Endothelial cell of umbilical vein (primary cell): ENCODE measurements around the gene TOB2. TPM values are rescaled to one million over a fixed set of nuclear protein-coding genes. Genes with fewer than 3 reads are reported as not detected.

Experiments
- BruUV-seq: library from RNA; stranded (reverse); fragments of 400-500 nt; replicated peaks from 2 replicates; lab custom pipeline; 2021; lab: Mats Ljungman, UMichigan
- CTCF ChIA-PET: fragments of 300-600, 350-600 bp; sonication (Branson Sonifier 250); formaldehyde crosslinking; loops from one replicate; lab custom pipeline; 2021; ENCODE audit warnings: antibody characterized with exemption, inconsistent platforms; lab: Charles Lee
- POLR2A ChIA-PET: fragments of 300-600, 350-600 bp; sonication (Branson Sonifier 250); formaldehyde crosslinking; loops from one replicate; lab custom pipeline; 2021; ENCODE audit warnings: antibody characterized with exemption, inconsistent platforms; lab: Charles Lee
- DNase-seq: peaks from one replicate; pipeline ENCODE4 v3.0.0-alpha.2; 2011; ENCODE audit warnings: low read depth, low spot score
- FAIRE-seq: peaks from 2 replicates; lab custom pipeline; 2011; peaks lifted over from hg19 to GRCh38; lab: Jason Lieb, UNC
- H2AFZ ChIP-seq: 2 replicates; pipeline ENCODE4 v1.6.0; 2012; ENCODE audit warnings: low read depth, low read length, control low read depth, inconsistent platforms
- H3K27ac ChIP-seq: 2 replicates; pipeline ENCODE4 v1.5.1; 2011; ENCODE audit warnings: low read depth, mild to moderate bottlenecking, control low read depth, low read length, moderate library complexity; ENCODE audit not compliant: insufficient read depth
- H3K27me3 ChIP-seq, 2 experiments: 2 replicates each; pipeline versions ENCODE4 v1.6.0 to v1.6.1; 2011; ENCODE audit warnings: low read length in 2 of 2, mixed read lengths in 1 of 2; ENCODE audit not compliant: control insufficient read depth in 2 of 2, insufficient read depth in 2 of 2
- H3K36me3 ChIP-seq, 2 experiments: 2 replicates in 1 of 2; 3 replicates in 1 of 2; pipeline ENCODE4 v1.5.1; 2011; ENCODE audit warnings: low read length in 2 of 2, mild to moderate bottlenecking in 1 of 2, moderate library complexity in 1 of 2; ENCODE audit not compliant: control insufficient read depth in 2 of 2, insufficient read depth in 2 of 2; ENCODE audit errors: extremely low read depth in 1 of 2
- H3K4me1 ChIP-seq: 3 replicates; pipeline ENCODE4 v1.5.1; 2011; ENCODE audit warnings: mild to moderate bottlenecking, low read length; ENCODE audit not compliant: control insufficient read depth, insufficient read depth; ENCODE audit errors: extremely low read depth
- H3K4me2 ChIP-seq: 2 replicates; pipeline ENCODE4 v1.6.1; 2011; ENCODE audit warnings: low read length, control low read depth, mixed read lengths; ENCODE audit not compliant: insufficient read depth
- H3K4me3 ChIP-seq, 3 experiments: fragments of 200-600 bp in 1 of 3; sonication (generic), shearing (Covaris generic) in 1 of 3; replicated peaks in 1 of 3; 2 replicates each; pipeline ENCODE4 v1.5.1; 2011 to 2016; ENCODE audit warnings: control low read depth in 3 of 3, low read length in 3 of 3, mild to moderate bottlenecking in 2 of 3, inconsistent platforms in 1 of 3, low read depth in 1 of 3, moderate library complexity in 1 of 3; ENCODE audit not compliant: insufficient read depth in 1 of 3
- H3K79me2 ChIP-seq: 2 replicates; pipeline ENCODE4 v1.6.0; 2012; ENCODE audit warnings: low read length, inconsistent platforms; ENCODE audit not compliant: control insufficient read depth, insufficient read depth
- H3K9ac ChIP-seq: replicated peaks from 2 replicates; pipeline ENCODE3; 2011; ENCODE audit warnings: low read length, control low read depth; ENCODE audit not compliant: insufficient read depth; ENCODE audit errors: extremely low read depth
- H3K9me1 ChIP-seq: replicated peaks from 3 replicates; pipeline ENCODE4 v1.6.0; 2011; ENCODE audit warnings: mild to moderate bottlenecking, low read length; ENCODE audit not compliant: control insufficient read depth, insufficient read depth; ENCODE audit errors: extremely low read depth
- H3K9me3 ChIP-seq: replicated peaks from 2 replicates; pipeline ENCODE4 v1.5.1; 2012; ENCODE audit warnings: low read length, inconsistent platforms; ENCODE audit not compliant: control insufficient read depth, insufficient read depth
- H4K20me1 ChIP-seq: replicated peaks from 2 replicates; pipeline ENCODE3; 2011; ENCODE audit warnings: mild to moderate bottlenecking, low read length; ENCODE audit not compliant: control insufficient read depth, insufficient read depth; ENCODE audit errors: extremely low read depth
- CTCF ChIP-seq, 2 donors: IDR thresholded peaks; 1 replicate in 1 of 2; 2 replicates in 1 of 2; pipeline ENCODE4 v1.5.1; 2011; ENCODE audit warnings: low read length in 2 of 2, mild to moderate bottlenecking in 2 of 2, moderate library complexity in 2 of 2, control low read depth in 1 of 2, inconsistent platforms in 1 of 2, low read depth in 1 of 2; ENCODE audit not compliant: insufficient read depth in 1 of 2; ENCODE audit errors: extremely low read depth in 1 of 2
- EZH2 ChIP-seq: IDR thresholded peaks from 2 replicates; pipeline ENCODE4 v1.6.1; 2012; ENCODE audit warnings: borderline replicate concordance, low read depth, mild to moderate bottlenecking, moderate library complexity, low read length, inconsistent platforms; ENCODE audit not compliant: severe bottlenecking
- FOS ChIP-seq: IDR thresholded peaks from 2 replicates; pipeline ENCODE4 v1.6.1; 2011; ENCODE audit warnings: mild to moderate bottlenecking, low read length, moderate library complexity, borderline replicate concordance; ENCODE audit not compliant: insufficient read depth
- GATA2 ChIP-seq: IDR thresholded peaks from 2 replicates; pipeline ENCODE4 v1.7.0; 2011; ENCODE audit warnings: low read depth, mild to moderate bottlenecking, moderate library complexity, mixed read lengths, low read length; ENCODE audit not compliant: insufficient read length, insufficient read depth
- JUN ChIP-seq: IDR thresholded peaks from 2 replicates; pipeline ENCODE4 v1.6.1; 2011; ENCODE audit warnings: borderline replicate concordance, low read depth; ENCODE audit not compliant: insufficient read length, insufficient read depth
- MYC ChIP-seq: IDR thresholded peaks from one replicate; pipeline ENCODE4 v1.6.1; 2011; ENCODE audit warnings: mild to moderate bottlenecking, low read depth, low read length
- POLR2A ChIP-seq: IDR thresholded peaks from 2 replicates; pipeline ENCODE4 v1.6.1; 2012; ENCODE audit warnings: low read depth, mild to moderate bottlenecking, control low read depth, low read length
- POLR2AphosphoS5 ChIP-seq: IDR thresholded peaks from 2 replicates; pipeline ENCODE4 v1.6.1; 2012; ENCODE audit warnings: low read depth, mild to moderate bottlenecking, control low read depth, low read length, moderate library complexity; ENCODE audit not compliant: insufficient read depth
- dilution Hi-C: fragments of 300-500 bp; cut with MboI; formaldehyde crosslinking; loops from one replicate; pipeline ENCODE4 v1.15.0; 2019; ENCODE audit warnings: low sequenced_read_pairs; ENCODE audit not compliant: extremely low pct_ligation_motif_present
- intact Hi-C: fragments of 100-400 bp; cut with micrococcal nuclease; formaldehyde crosslinking; loops from one replicate; pipeline ENCODE4 v1.10.0; 2022
- polyA plus RNA-seq, 4 experiments: library from polyadenylated mRNA; depleted of rRNA in 3 of 4; stranded (reverse) in 3 of 4; unstranded in 1 of 4; fragments of >200 nt; gene quantifications; 2 replicates each; pipeline versions ENCODE4 v1.2.1 to v1.2.3, GENCODE V29; 2011 to 2012; ENCODE audit warnings: missing spikeins in 1 of 4
- total RNA-seq: library from RNA; stranded (reverse); gene quantifications from 2 replicates; pipeline ENCODE4 v1.2.3, GENCODE V29; 2021
- TF ChIP-seq, protein P1 (sequence below): IDR thresholded peaks from 2 replicates; pipeline ENCODE4 v1.6.1; 2011; ENCODE audit not compliant: insufficient read depth, insufficient read length

TOB2 gene
- total and polyA plus RNA-seq, 2 donors (not counting 3 experiments of a cell fraction or from before 2014, with no cell fraction given): 21.7 to 44.7 TPM

DNA sequence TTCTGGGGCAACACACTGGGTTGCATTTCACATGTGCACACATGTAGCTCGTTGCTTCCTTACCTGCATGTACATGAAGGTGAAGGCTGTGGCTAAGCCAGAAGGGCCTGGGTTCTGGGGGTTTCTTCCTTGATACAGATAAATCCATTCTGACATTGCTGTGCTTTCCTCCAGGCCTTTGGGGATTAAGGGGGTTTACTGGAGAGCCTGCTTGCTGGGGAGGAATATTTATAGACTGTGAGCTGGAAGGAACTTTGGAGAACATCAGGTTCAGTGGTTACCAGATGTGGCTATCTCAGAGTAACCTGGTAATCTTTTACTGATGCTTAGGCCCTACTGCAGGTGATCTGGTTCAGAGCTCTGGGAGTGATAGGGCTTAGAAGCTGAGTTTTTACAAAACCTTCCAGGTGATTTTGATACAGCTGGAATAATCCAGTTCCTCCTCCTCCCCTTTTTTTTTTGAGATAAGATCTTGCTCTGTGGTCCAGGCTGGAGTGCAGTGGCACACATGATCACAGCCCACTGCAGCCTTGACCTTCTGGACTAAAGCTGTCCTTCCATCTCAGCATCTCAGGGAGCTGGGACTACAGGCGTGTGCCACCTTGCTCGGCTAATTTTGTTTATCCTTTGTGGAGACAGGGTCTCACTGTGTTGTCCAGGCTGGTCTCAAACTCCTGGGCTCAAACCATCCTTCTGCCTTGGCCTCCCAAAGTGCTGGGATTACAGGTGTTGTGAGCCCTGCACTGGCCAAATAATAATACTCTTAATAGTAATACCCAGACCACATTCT is 42.2 kb upstream of the TOB2 start:
- no peak overlapping the region for H3K4me2 ChIP-seq
- no peak for DNase-seq
- no peak overlapping the region for H2AFZ ChIP-seq
- H3K36me3 ChIP-seq: no peaks in the 10 kb centered on the region
- ChIA-PET CTCF (interaction anchor here (1.2 to 1.7 kb wide), 2 partner anchors 29 to 39 kb away, joined by 3 to 6 read pairs; no protein-coding TSS in a partner anchor), POLR2A (no interaction called here)
- H3K9me1 ChIP-seq: no peaks in the 10 kb centered on the region
- dilution Hi-C loops: no loop called here
- no peaks in the 10 kb centered on the region for H3K9me3 ChIP-seq
- TF ChIP-seq JUN (no peak), CTCF (IDR thresholded peaks at IDR 0.05; ENCODE audit: extremely low read depth in 1 of 2, insufficient read depth in 1 of 2, low read depth in 1 of 2, low read length in 2 of 2) (no peak), POLR2AphosphoS5 (no peak), EZH2 (no peak), MYC (no peak), POLR2A (no peak), FOS (no peak), GATA2 (no peak)
- TF ChIP-seq, protein P1, sequence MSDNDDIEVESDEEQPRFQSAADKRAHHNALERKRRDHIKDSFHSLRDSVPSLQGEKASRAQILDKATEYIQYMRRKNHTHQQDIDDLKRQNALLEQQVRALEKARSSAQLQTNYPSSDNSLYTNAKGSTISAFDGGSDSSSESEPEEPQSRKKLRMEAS: no peak
- H4K20me1 ChIP-seq: no peaks in the 10 kb centered on the region
- intact Hi-C loops: no loop called here
- BruUV-seq: no TSS peak
- peaks cover 35% of the 10 kb centered on the region for H3K79me2 ChIP-seq
- no peak overlapping the region for H3K27ac ChIP-seq
- FAIRE-seq: no peak
- no peaks in the 10 kb centered on the region for H3K4me1 ChIP-seq
- H3K4me3 ChIP-seq: no peak overlapping the region
- H3K27me3 ChIP-seq: no peaks in the 10 kb centered on the region
- no peak overlapping the region for H3K9ac ChIP-seq
